SK-MEL-5 (cell line): ENCODE results near the gene PTGFRN. TPM values are rescaled to one million over a fixed set of nuclear protein-coding genes. Genes with fewer than 3 reads are reported as not detected.

Experiments used
- DNase-seq: peaks from one replicate; pipeline ENCODE4 v3.0.0-alpha.2; 2016; ENCODE audit warnings: low read depth, low spot score
- in situ Hi-C: cut with HindIII; loops from 2 replicates; pipeline ENCODE4 v1.10.0; 2016; ENCODE audit warnings: low sequenced_read_pairs, high pct_unique_total_duplicates, low pct_unique_long_range_greater_than_20kb
- total RNA-seq: library from RNA; depleted of rRNA; stranded (reverse); fragments of >200 nt; shearing (Covaris generic); gene quantifications from 2 replicates; pipeline ENCODE4 v1.2.3, GENCODE V29; 2014

Gene PTGFRN
- total RNA-seq, 1 experiment from 2014 or later, result 28.4 TPM

DNA sequence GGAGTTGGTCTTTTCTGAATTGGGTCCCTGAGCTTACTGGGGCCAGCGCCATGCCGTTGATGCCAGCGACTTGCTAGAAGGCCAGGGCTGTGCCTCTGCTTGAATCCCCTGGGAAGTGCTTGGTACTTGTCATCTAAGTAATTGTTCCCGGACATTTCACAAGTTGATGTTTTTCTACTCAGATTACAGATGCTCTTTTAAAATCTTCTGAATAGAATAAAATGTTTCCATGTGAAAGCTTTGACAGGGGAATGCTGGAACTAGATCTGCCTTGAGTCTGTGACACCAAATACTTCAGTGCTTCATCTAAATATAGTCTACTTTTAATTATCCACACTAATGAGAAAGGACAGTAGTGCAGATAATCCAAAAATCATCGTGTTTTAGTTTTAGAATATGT lies 38.3 kb downstream of the PTGFRN start:
- DNase-seq, result no peak
- in situ Hi-C loops, result no loop called here

DNA sequence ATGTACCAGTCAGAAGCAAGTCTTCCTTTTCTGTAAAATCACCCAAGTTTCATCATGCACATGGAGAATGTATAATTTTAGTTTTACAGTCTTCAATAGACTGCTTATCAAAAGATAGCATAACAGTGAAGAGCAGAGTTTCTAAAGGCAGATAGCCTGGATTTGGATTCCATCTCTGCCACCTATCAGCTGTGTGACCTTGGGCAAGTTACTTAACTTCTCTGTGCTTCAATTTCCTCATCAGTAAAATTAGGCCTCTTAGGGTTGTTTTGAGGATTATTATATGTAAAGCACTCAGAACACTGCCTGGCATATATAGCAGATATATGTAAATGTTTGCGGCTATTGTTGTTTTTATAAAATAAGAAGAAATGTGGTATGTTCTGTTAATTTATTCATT lies 38.9 kb downstream of the PTGFRN start:
- DNase-seq, result no peak
- in situ Hi-C loops, result no loop called here

DNA sequence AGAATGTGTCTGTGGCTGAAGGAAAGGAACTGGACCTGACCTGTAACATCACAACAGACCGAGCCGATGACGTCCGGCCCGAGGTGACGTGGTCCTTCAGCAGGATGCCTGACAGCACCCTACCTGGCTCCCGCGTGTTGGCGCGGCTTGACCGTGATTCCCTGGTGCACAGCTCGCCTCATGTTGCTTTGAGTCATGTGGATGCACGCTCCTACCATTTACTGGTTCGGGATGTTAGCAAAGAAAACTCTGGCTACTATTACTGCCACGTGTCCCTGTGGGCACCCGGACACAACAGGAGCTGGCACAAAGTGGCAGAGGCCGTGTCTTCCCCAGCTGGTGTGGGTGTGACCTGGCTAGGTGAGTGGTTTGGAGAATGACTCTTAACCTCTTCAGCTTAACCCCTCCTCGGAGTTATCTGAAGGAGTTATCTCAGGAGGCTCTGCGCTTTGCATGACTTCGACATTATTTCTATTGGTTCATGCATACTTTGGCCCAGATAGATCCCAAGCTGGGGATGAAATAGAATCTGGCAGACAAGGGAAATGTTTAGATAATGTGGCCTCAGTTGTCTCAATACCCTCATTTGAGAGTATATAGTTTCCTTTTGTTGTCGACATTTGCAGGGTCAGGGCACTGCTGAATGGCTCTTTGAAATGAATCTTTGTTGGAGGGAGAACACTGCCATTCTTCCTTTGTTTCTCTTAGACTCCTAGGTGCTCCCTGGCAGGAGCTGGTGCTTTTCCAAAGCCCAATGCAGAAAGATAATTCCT lies 39.7 kb downstream of the PTGFRN start:
- peak; percentile 60 for DNase-seq
- in situ Hi-C loops, result no loop called here

DNA sequence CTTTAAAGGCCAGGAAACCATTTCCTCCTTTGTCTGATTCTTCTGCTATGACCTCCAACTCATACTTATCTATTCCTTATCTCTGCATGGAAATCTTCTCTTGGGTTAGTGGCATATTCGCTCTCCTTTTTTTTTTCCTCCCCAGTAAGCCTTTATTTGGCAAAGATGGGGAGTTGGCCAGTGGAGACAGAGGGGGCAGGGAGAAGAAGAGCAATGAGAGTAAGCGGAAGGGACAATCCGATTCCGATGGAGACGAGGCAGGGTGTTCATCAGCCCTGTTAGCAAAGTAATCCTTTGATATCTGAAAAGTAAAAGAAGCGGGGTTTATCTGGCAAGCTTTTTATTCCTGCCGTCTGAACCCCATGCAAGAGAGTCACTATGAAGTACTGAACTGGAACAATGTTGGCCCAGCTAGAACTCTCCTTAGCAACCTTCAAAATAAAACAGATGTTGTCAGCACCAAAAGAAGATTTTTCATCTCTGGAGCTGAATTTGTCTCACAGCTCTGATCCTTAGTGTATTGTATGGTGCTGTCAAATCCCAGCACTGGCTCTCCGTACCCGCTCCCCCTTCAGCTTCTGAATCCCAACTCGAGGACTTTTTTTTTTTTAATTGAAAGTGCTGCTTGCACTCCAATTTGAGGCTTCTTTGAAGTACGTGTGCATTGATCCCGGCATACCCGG lies 40.9 kb downstream of the PTGFRN start:
- in situ Hi-C loops, result no loop called here
- no peak for DNase-seq

DNA sequence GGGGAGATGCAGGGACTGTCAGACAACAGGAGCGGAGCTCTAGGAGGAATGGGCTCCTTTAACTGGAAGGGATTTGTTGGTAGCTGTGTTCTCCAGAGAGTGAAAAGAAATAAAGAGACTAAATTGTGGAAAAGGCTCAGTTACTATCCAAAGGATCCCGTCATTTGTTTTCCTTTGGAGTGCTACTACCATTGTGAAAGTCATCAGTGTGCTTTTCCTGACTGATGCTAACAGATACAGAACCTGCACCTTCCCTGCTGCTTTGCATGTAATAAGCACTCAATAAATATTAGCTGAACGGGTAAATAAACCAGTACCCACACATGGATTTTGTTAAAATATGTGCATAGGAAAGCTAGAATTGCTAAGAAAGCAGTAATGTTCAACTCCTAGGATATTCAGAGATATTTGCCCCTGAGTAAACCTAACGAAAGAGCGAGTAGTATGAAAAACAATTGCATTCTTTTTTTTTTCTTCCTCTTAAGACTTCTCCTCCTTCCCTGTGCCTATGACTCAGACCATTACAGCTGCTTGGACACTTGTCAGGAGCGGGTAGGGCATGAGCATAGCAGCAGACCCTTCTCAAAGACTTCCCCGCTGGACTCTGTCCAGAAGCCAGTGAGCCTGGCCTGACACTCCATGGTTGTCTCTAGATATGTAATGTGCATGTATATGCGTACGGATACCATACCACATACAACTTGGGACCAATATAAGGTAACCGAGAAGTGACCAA lies 41.7 kb downstream of the PTGFRN start:
- in situ Hi-C loops, result no loop called here
- DNase-seq, result no peak

DNA sequence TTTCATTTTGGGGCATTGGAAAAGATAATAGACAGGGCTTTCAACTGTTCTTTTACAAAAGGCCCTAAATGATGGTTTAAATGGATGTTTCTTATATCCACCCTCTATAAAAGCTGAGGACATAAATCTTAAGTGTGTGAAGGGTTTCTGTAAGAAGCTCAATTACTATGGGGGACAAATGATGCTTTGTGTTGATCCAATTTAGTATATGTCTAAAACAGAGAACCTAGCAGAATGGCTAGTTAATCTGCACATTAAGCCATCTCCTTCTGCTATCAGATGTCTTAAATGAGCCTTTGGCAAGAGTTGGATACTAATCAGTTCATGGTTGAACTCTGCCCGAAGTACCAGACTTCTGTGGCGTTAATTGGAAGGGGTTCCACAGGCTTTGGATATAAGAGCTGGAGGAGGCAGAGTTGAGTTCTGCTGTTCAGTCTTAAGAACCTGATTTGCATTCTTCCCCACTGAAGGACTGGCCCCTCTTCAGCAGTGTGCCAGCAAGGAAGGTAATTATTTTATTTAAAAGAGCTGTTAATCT lies 43.1 kb downstream of the PTGFRN start:
- DNase-seq, result peak; percentile 3
- in situ Hi-C loops, result no loop called here

DNA sequence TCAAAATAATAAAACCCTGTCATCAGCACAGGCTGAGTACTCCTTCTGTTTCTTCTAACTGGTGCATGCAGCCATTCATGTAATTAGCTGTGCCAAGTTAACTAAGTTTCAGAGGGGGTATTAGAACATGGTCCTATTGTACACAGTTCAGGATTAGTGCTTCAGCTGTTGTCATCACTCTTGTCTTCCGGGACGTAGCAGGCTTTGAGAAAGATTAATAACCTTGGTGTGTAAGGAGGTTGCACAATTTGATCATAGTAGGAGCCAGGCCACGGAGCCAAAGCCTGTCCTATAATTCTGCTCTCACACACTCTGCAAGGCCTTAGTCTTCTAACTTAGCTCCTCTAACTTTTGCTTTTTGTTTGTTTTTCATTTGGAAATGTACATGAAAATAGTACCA lies 44.7 kb downstream of the PTGFRN start:
- DNase-seq, result no peak
- in situ Hi-C loops, result no loop called here

DNA sequence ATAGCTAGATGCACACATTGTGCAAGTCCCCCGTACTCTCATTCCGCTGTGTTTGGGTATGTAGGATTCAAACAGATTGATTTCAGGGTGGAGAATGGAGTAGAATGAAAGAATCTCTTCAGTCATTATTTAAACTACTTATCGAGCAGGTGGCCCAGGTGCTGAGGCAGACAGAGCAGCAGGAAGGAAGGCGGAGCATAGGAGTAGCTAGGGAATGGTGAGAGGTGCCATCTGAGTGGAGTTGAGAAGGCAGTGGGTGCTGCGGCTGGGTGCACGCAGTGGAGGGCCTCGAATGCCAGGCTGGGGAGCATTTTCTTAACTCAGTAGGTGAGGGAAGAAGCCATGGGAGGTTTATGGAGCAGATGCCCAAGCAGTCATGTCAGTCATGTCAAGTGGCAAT lies 46.7 kb downstream of the PTGFRN start:
- in situ Hi-C loops, result no loop called here
- DNase-seq, result no peak

DNA sequence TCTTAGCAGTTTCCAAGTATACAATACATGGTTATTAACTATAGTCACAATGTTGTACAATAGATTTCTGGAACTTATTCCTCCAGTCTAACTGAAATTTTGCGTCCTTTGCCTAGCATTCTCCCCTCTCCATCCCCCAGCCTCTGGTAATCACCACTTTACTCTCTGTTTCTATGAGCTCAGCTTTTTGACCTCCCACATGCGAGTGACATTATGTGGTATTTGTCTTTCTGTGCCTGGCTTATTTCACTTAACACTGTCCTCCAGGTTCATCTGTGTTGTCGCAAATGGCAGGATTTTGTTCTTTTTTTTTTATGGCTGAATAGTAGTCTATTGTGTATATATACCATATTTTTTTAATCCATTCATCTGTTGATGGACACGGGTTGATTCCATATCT lies 47.9 kb downstream of the PTGFRN start:
- DNase-seq, result no peak
- in situ Hi-C loops, result no loop called here

DNA sequence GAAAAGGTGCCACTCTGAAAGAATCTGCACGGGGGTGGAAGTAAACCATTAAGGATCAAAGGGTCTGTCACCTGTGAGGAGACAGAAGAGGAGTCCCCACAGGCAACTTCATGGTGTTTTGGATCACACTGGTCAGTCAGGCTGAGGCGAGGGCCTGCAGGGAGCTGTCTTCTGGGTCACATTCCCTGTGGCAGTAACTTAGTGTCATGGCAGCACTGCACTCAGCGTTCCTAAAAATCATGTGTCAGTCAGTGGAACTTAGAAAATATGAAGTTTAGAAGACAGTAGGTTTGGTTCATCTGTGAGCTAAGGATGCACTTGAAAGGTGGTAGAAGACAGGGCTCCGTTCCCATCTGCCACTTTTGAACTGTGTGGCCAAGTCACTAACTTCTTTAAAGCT lies 48.4 kb downstream of the PTGFRN start:
- in situ Hi-C loops, result no loop called here
- DNase-seq, result no peak

DNA sequence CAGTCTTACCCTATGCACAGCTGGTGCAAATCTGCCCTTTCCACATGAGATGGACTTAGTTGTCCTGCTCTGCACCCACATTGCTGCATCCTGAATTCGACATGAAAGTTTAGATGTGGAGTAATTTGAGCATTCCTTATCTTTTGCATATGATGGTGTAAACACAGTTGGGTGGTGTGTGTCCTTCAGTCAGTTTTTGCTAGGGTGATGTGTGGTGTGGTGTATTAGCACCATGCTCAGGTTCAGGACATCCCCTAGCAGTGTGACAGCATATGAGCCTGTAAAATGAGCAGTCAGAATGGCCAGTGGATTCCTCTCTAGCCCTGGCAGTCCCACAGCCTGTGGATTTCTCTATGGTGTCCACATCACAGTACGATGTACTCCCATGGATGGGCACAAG lies 49.3 kb downstream of the PTGFRN start:
- in situ Hi-C loops, result no loop called here

DNA sequence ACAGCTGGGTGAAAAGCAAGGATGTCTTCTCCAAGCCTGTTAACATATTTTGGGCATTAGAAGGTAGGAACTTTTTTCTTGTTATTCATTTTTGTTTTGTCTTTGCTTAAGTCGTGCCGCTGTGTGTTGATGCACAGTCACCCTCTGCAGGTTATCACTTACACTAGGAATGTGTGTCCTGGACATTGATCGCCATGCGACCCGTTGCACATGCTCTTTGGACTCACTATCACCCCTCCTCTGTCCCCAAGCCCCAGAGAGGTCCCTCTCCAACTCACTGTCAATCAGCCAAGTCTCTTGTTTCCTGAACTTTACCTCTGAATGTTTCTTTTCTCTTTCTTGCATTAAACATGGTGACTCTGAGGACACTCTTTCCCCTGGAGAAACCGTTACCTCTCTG lies 51.9 kb downstream of the PTGFRN start:
- DNase-seq, result no peak
- in situ Hi-C loops, result no loop called here

More for the DNA sequence above, 49.3 kb downstream of the PTGFRN start:
- no peak for DNase-seq

DNA sequence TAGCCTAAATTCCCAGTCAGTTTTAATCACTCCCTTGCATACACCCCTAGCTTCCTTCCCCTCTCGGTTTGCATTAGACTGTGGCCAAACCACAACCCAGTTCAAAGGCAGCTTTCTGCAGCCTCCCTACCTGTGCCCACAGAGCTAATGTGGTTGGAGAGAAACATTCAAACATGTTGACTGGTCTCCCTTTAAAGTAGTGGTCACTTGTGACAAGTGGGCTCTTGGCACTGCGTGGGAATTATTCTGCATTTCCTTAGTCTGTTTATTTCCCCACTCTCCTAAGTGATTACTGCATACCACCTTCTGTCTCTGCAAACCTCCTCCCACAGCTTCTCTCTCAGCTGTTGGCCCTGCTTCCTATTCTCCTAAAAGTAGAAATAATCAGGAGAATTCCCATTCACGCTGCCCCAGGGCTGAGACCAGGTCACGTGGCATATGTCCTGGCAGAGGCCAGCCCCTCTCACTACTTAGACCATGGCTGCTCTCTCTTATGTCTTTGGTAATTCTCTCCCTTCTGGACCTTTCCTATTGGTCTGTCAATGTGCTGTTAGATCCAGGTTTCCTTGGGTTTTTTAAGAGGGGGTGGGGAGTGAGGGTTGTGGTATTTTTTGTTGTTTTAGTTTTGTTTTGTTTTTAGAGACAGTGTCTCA lies 53.4 kb downstream of the PTGFRN start:
- no peak for DNase-seq
- in situ Hi-C loops, result no loop called here

DNA sequence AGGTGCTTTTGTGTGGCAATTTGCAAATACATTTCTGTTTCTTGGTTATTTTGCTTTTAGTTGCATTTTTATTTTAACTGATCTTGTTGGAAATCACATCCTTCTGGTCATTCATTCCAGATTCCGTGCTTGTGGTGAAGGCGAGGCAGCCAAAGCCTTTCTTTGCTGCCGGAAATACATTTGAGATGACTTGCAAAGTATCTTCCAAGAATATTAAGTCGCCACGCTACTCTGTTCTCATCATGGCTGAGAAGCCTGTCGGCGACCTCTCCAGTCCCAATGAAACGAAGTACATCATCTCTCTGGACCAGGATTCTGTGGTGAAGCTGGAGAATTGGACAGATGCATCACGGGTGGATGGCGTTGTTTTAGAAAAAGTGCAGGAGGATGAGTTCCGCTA lies 57.1 kb downstream of the PTGFRN start:
- in situ Hi-C loops, result no loop called here
- DNase-seq, result no peak

DNA sequence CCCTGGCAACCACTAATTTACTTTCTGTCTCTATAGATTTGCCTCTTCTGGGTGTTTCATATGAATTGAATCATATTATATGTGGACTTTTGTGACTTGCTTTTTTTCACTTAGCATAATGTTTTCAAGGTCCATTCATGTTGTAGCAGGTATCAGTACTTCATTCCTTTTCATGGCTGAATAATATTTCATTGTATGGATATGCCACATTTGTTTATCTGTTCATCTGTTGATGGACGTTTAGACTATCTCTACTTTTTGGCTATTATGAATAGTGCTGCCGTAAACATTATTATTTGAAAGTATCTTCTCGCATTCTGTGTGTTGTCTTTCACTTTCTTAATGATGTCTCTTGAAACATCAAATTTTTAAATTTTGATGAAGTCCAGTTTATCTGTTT lies 59.0 kb downstream of the PTGFRN start:
- DNase-seq, result no peak
- in situ Hi-C loops, result no loop called here

DNA sequence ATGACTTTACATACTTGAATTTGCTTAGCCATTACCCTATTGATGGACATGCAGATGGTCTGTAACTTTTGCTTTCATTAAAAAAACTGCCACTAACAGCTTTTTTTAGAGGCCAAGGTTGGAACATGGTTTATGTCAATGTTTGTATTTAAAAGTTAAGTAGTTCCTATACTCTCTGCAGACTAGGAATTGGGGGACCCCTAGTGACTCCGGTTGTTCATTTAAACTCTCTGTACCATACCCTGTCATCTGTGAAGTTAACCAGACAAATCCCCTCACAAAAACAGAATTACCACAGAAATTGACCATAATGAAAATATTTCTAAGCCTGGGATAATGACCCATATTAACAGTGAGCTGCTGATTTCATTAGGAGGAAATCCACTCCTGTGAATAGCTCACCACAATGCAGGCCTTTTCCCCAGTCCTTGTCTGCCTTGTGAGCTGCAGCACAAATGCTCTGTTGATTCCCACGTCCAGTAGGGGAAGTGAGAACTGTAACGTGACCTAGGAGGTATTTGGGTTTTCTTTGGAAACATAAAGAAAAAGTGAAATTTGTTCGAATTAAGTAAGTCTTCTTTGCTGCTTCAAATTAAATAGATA lies 61.6 kb downstream of the PTGFRN start:
- DNase-seq, result peak; percentile 87
- in situ Hi-C loops, result no loop called here

DNA sequence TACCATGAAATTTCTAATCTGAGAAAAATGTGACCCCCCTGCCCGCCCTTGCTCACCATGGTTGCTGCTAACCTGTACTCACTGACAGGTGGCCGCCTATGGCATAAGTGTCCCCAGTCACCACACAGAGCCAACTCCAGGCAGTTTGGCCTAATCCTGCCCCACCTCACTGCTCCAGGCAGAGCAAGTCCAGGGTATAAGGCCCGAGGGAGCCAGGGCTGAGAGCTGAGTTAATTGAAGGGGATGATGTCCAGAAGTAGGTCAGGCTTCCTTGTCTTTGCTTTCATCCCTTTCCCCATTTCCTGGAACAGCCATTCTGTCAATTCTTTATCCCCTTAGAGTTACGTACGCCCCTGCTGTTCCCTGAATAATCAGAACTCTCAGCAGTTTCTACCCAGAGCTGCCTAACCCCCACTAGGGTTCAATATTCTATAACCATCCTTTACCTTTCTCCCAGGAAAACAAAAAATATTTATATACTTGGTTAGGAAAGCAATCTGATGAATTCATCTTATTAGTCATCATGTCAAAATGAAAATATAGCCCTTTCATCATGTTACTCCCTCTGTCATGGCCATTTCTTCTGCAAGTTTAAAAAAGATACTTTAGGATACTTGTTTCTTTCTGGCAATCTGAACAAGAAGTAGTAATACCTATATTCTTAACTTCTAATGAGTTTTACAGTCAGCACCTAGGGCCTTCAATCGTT lies 62.4 kb downstream of the PTGFRN start:
- in situ Hi-C loops, result no loop called here
- peak; percentile 2 for DNase-seq
